Measurements from ENCODE around the gene STX5.
"Not testable (repeated sequence)": the region's sequence is repeated elsewhere in the genome, so short reads cannot be mapped to it uniquely, and the experiment has no call there.

The STX5 gene

GRCh38 chr11:62874851-62875250 is 43.0 kb upstream of the STX5 start:
- TF ChIP-seq CTCF (IDR thresholded peaks at IDR 0.05; ENCODE audit: borderline replicate concordance, insufficient read depth, low read depth, low read length): no peak
- H3K4me3 ChIP-seq (ENCODE audit: low read depth, low read length): no peak overlapping the region

DNA sequence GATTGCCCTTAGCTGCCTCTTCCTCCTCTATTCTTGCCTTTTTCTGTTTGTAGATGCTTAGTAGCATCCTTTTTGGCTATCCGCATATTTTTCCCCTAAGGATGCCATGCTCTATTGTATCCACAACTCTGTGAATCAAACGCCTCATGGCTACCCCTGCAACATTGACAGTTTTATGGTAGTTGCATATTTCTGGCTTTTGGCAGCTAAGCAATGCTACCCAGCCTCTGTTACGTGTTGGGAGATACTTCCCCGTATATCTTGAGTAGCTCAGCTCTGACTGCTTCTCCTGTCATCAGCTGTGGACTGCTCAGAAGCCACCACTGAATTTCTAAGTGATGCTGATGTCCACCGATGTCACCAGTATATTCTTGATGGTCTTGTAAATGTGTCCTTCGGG is 33.8 kb upstream of the STX5 start:
- H3K4me3 ChIP-seq (ENCODE audit: low read depth, low read length): no peak overlapping the region
- TF ChIP-seq CTCF (IDR thresholded peaks at IDR 0.05; ENCODE audit: borderline replicate concordance, insufficient read depth, low read depth, low read length): no peak

GRCh38 chr11:62863687-62864335 is 32.0 kb upstream of the STX5 start:
- no peak overlapping the region for H3K4me3 ChIP-seq (ENCODE audit: low read depth, low read length)
- TF ChIP-seq CTCF (IDR thresholded peaks at IDR 0.05; ENCODE audit: borderline replicate concordance, insufficient read depth, low read depth, low read length): no peak

- not testable (repeated sequence) for H3K4me3 ChIP-seq (ENCODE audit: low read depth, low read length)
These were observed 29.8 kb upstream of the STX5 start for GRCh38 chr11:62861564-62862192.

- no peak overlapping the region for H3K4me3 ChIP-seq (ENCODE audit: low read depth, low read length)
- no peak for TF ChIP-seq CTCF (IDR thresholded peaks at IDR 0.05; ENCODE audit: borderline replicate concordance, insufficient read depth, low read depth, low read length)
These were observed 29.1 kb upstream of the STX5 start for GRCh38 chr11:62860835-62861563.

DNA sequence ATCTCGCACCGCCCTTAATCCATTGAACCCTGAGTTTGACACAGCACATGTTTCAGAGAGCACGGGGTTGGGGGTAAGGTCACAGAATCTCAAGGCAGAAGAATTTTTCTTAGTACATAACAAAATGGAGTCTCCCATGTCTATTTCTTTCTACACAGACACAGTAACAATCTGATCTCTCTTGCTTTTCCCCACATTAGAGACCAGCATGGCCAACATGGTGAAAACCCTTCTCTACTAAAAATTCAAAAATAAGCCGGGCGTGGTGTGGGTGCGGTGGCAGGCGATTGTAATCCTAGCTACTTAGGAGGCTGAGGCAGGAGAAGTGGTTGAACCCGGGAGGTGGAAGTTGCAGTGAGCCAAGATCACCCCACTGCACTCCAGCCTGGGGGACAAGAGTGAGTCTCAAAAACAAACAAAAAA is 27.4 kb upstream of the STX5 start:
- not testable (repeated sequence) for H3K4me3 ChIP-seq (ENCODE audit: low read depth, low read length)

DNA sequence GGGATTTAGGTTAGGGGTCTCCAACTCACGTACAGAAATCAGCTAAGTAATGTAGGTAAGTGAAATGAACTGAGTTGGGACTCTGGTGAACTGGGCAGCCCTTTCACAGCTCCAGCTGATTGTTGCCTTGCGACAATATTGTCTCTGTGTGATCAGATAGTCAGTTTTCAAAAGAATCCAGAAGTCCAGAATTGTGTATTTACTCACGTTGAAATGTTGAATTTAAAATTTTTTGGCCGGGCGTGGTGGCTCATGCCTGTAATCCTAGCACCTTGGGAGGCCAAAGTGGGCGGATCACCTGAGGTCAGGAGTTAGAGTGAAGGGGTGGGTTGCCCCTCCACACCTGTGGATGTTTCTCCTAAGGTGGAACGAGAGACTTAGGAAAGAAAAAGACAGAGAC is 26.4 kb upstream of the STX5 start:
- H3K4me3 ChIP-seq (ENCODE audit: low read depth, low read length): peak overlapping the region; percentile 18
- no peak for TF ChIP-seq CTCF (IDR thresholded peaks at IDR 0.05; ENCODE audit: borderline replicate concordance, insufficient read depth, low read depth, low read length)

- no peak for TF ChIP-seq CTCF (IDR thresholded peaks at IDR 0.05; ENCODE audit: borderline replicate concordance, insufficient read depth, low read depth, low read length)
- peak overlapping the region; percentile 55 for H3K4me3 ChIP-seq (ENCODE audit: low read depth, low read length)
These were observed 25.7 kb upstream of the STX5 start for GRCh38 chr11:62857541-62857982.

Measured in GM12875 (cell line).